Caco-2 (cell line): Measurements from ENCODE around the gene SAMD11. TPM values are rescaled to one million over a fixed set of nuclear protein-coding genes. Genes with fewer than 3 reads are reported as not detected.
"Not testable (repeated sequence)": the region's sequence is repeated elsewhere in the genome, so short reads cannot be mapped to it uniquely, and the experiment has no call there.

Source experiments
- BruUV-seq: library from RNA; stranded (reverse); fragments of 400-500 nt; replicated peaks from 2 replicates; lab custom pipeline; 2021; lab: Mats Ljungman, UMichigan
- CTCF ChIA-PET: fragments of 300-600 bp; sonication (Branson Sonifier 250); formaldehyde crosslinking; loops from one replicate; lab custom pipeline; 2022; ENCODE audit warnings: antibody characterized with exemption; lab: Charles Lee
- POLR2A ChIA-PET: fragments of 300-600 bp; sonication (Branson Sonifier 250); formaldehyde crosslinking; loops from one replicate; lab custom pipeline; 2022; ENCODE audit warnings: antibody characterized with exemption; lab: Charles Lee
- DNase-seq, 2 experiments: peaks; one replicate each; pipeline versions ENCODE4 v3.0.0 to v3.0.0-alpha.2; 2020 to 2022
- H3K27me3 ChIP-seq: replicated peaks from 2 replicates; pipeline ENCODE4 v1.6.0; 2011; ENCODE audit warnings: low read length; ENCODE audit not compliant: control insufficient read depth, insufficient read depth
- H3K36me3 ChIP-seq: 2 replicates; pipeline ENCODE4 v1.5.1; 2011; ENCODE audit warnings: low read length; ENCODE audit not compliant: control insufficient read depth, insufficient read depth
- H3K4me1 ChIP-seq: fragments of 250-450 bp; sonication (Bioruptor Pico); 2 replicates; pipeline ENCODE4 v1.5.1; 2020; ENCODE audit warnings: mild to moderate bottlenecking
- H3K4me3 ChIP-seq: 2 replicates; pipeline ENCODE4 v1.5.1; 2011; ENCODE audit warnings: low read depth, mild to moderate bottlenecking, control low read depth, low read length
- H3K9me3 ChIP-seq: fragments of 250-450 bp; sonication (Bioruptor Pico); 2 replicates; pipeline ENCODE4 v1.5.1; 2020; ENCODE audit warnings: mild to moderate bottlenecking, moderate library complexity
- H3K27ac Mint-ChIP-seq: one replicate; pipeline ENCODE4 v1.8.0; 2022; ENCODE audit warnings: mixed read lengths; ENCODE audit not compliant: unreplicated experiment
- H3K27me3 Mint-ChIP-seq: one replicate; pipeline ENCODE4 v1.8.0; 2022; ENCODE audit warnings: mixed read lengths; ENCODE audit not compliant: insufficient read depth, unreplicated experiment
- H3K36me3 Mint-ChIP-seq: one replicate; pipeline ENCODE4 v1.8.0; 2022; ENCODE audit warnings: mild to moderate bottlenecking, mixed read lengths; ENCODE audit not compliant: insufficient read depth, unreplicated experiment
- H3K4me1 Mint-ChIP-seq: one replicate; pipeline ENCODE4 v1.8.0; 2022; ENCODE audit warnings: low read depth, mixed read lengths; ENCODE audit not compliant: unreplicated experiment
- H3K4me3 Mint-ChIP-seq: one replicate; pipeline ENCODE4 v1.8.0; 2022; ENCODE audit warnings: mild to moderate bottlenecking, moderate library complexity, mixed read lengths; ENCODE audit not compliant: unreplicated experiment
- H3K9me3 Mint-ChIP-seq: one replicate; pipeline ENCODE4 v1.8.0; 2022; ENCODE audit warnings: mixed read lengths; ENCODE audit not compliant: unreplicated experiment
- CTCF ChIP-seq, 2 experiments: fragments of 200-600 bp in 1 of 2; IDR thresholded peaks; 1 replicate in 1 of 2; 2 replicates in 1 of 2; pipeline versions ENCODE4 v1.5.1 to v1.8.0; 2011 to 2022; ENCODE audit warnings: antibody characterized with exemption in 1 of 2, control low read depth in 1 of 2, inconsistent platforms in 1 of 2, low read depth in 1 of 2, low read length in 1 of 2, mild to moderate bottlenecking in 1 of 2, moderate library complexity in 1 of 2; ENCODE audit not compliant: insufficient read depth in 1 of 2, severe bottlenecking in 1 of 2, unreplicated experiment in 1 of 2
- intact Hi-C: fragments of 100-400 bp; cut with micrococcal nuclease; formaldehyde crosslinking; loops from one replicate; pipeline ENCODE4 v1.10.0; 2022; ENCODE audit not compliant: unreplicated experiment
- total RNA-seq: library from RNA; stranded (reverse); gene quantifications from 2 replicates; pipeline ENCODE4 v1.2.3, GENCODE V29; 2022

The SAMD11 gene
- total RNA-seq, 1 experiment from 2014 or later: 0.54 TPM

- BruUV-seq: no TSS peak
- POLR2A ChIA-PET: no interaction called here
Measured at GRCh38 chr1:975365-975764, 51.6 kb downstream of the SAMD11 start.

GRCh38 chr1:975896-976683 is 52.4 kb downstream of the SAMD11 start:
- Mint-ChIP-seq H3K4me1 (peaks cover 11% of the 10 kb centered on the region), H3K9me3 (no peaks in the 10 kb centered on the region), H3K27me3 (no peaks in the 10 kb centered on the region), H3K36me3 (peaks cover 9% of the 10 kb centered on the region), H3K27ac (peak overlapping the region; percentile 4), H3K4me3 (peak overlapping the region; percentile 67)
- CTCF ChIA-PET: interaction anchor here (0.5 to 1.5 kb wide), 3 partner anchors 9 to 62 kb away, joined by 3 to 8 read pairs (median 5); partner anchors contain the start of gene PLEKHN1
- peaks cover 5% of the 10 kb centered on the region; the same call in 1 of the 2 replicates for H3K4me1 ChIP-seq
- peak; percentile 82 to 87 for DNase-seq
- no peaks in the 10 kb centered on the region for H3K27me3 ChIP-seq
- no peaks in the 10 kb centered on the region for H3K36me3 ChIP-seq
- intact Hi-C loops: no loop called here
- no TSS peak for BruUV-seq
- TF ChIP-seq CTCF (IDR thresholded peaks at IDR 0.05; ENCODE audit: insufficient read depth in 1 of 2, low read depth in 1 of 2, low read length in 1 of 2, severe bottlenecking in 1 of 2, unreplicated experiment in 1 of 2): peak; percentile 45 to 48
- peak overlapping the region; percentile 48 for H3K4me3 ChIP-seq
- POLR2A ChIA-PET: interaction anchor here (0.7 to 0.8 kb wide), 2 partner anchors 9 to 30 kb away, joined by 3 to 4 read pairs; partner anchors contain the start of gene PLEKHN1
- no peaks in the 10 kb centered on the region for H3K9me3 ChIP-seq

More at GRCh38 chr1:975365-975764, 51.6 kb downstream of the SAMD11 start:
- CTCF ChIA-PET: interaction anchor here (0.7 to 1.5 kb wide), 2 partner anchors 8 to 42 kb away, joined by 3 to 8 read pairs; partner anchors contain the start of gene PLEKHN1
- Histone ChIP-seq H3K36me3 (no peaks in the 10 kb centered on the region), H3K27me3 (no peaks in the 10 kb centered on the region), H3K4me1 (peaks cover 5% of the 10 kb centered on the region; the same call in 1 of the 2 replicates), H3K9me3 (no peaks in the 10 kb centered on the region), H3K4me3 (peak overlapping the region; percentile 48; the same call in 1 of the 2 replicates)
- intact Hi-C loops: no loop called here
- peaks cover 9% of the 10 kb centered on the region for H3K36me3 Mint-ChIP-seq
- H3K27ac Mint-ChIP-seq: peak overlapping the region; percentile 4
- H3K4me3 Mint-ChIP-seq: peak overlapping the region; percentile 67
- no peak for TF ChIP-seq CTCF (IDR thresholded peaks at IDR 0.05; ENCODE audit: insufficient read depth in 1 of 2, low read depth in 1 of 2, low read length in 1 of 2, severe bottlenecking in 1 of 2, unreplicated experiment in 1 of 2)
- H3K27me3 Mint-ChIP-seq: no peaks in the 10 kb centered on the region
- DNase-seq: no peak
- no peaks in the 10 kb centered on the region for H3K9me3 Mint-ChIP-seq
- peaks cover 11% of the 10 kb centered on the region for H3K4me1 Mint-ChIP-seq

GRCh38 chr1:976791-977190 is 53.1 kb downstream of the SAMD11 start:
- H3K27ac Mint-ChIP-seq, DNase-seq, intact Hi-C loops, H3K9me3 ChIP-seq, H3K27me3 Mint-ChIP-seq, H3K27me3 ChIP-seq, H3K4me3 Mint-ChIP-seq, H3K9me3 Mint-ChIP-seq, H3K4me1 ChIP-seq, POLR2A ChIA-PET, H3K36me3 Mint-ChIP-seq, H3K36me3 ChIP-seq, BruUV-seq: not testable (repeated sequence)
- H3K4me1 Mint-ChIP-seq: peaks cover 11% of the 10 kb centered on the region
- H3K4me3 ChIP-seq: peak overlapping the region; percentile 48; the same call in 1 of the 2 replicates
- CTCF ChIA-PET: interaction anchor here (1.5 kb wide), 1 partner anchor 10 kb away, joined by 8 read pairs; the partner anchor contains the start of gene PLEKHN1
